ENCODE measurements around the gene NDUFAF5.

NDUFAF5 gene

GRCh38 chr20:13765868-13766416 lies 18.9 kb upstream of the NDUFAF5 start:
- TF ChIP-seq CTCF (conservative IDR thresholded peaks at IDR 0.05) = no peak
- H3K27ac ChIP-seq = no peak overlapping the region

GRCh38 chr20:13770141-13770540 lies 14.7 kb upstream of the NDUFAF5 start:
- TF ChIP-seq CTCF (conservative IDR thresholded peaks at IDR 0.05) = no peak
- H3K27ac ChIP-seq = no peak overlapping the region

GRCh38 chr20:13771853-13772453 lies 12.9 kb upstream of the NDUFAF5 start:
- H3K27ac ChIP-seq = no peak overlapping the region; the same call in 1 of the 2 replicates

GRCh38 chr20:13772529-13772928 lies 12.3 kb upstream of the NDUFAF5 start:
- H3K27ac ChIP-seq = no peak overlapping the region
- TF ChIP-seq CTCF (conservative IDR thresholded peaks at IDR 0.05) = no peak

More at GRCh38 chr20:13771853-13772453, 12.9 kb upstream of the NDUFAF5 start:
- TF ChIP-seq CTCF (conservative IDR thresholded peaks at IDR 0.05) = peak; percentile 76

- TF ChIP-seq CTCF (conservative IDR thresholded peaks at IDR 0.05) = no peak
- no peak overlapping the region for H3K27ac ChIP-seq
Observed at GRCh38 chr20:13775867-13776266, 9.0 kb upstream of the NDUFAF5 start.

- no peak overlapping the region for H3K27ac ChIP-seq
- TF ChIP-seq CTCF (conservative IDR thresholded peaks at IDR 0.05) = no peak
Observed at GRCh38 chr20:13777171-13777601, 7.6 kb upstream of the NDUFAF5 start.

GRCh38 chr20:13778827-13779226 lies 6.0 kb upstream of the NDUFAF5 start:
- no peak overlapping the region for H3K27ac ChIP-seq
- TF ChIP-seq CTCF (conservative IDR thresholded peaks at IDR 0.05) = no peak
